WTC11 (cell line): Measurements from ENCODE around the gene SPATA2L. TPM values are rescaled to one million over a fixed set of nuclear protein-coding genes. Genes with fewer than 3 reads are reported as not detected.

Experiments
- ATAC-seq: fragments of 200-7000 bp; cut with Tn5 transposase; 2 replicates; pipeline ENCODE4 v1.10.0; 2021; ENCODE audit warnings: mild to moderate bottlenecking, moderate library complexity
- Bru-seq: library from RNA; stranded (reverse); fragments of 400-500 nt; gene quantifications from one replicate; lab custom pipeline; 2021; lab: Mats Ljungman, UMichigan
- CTCF ChIA-PET: fragments of 300-600 bp; sonication (Branson Sonifier 250); formaldehyde crosslinking; loops from one replicate; lab custom pipeline; 2021; ENCODE audit warnings: antibody characterized with exemption; lab: Charles Lee
- POLR2A ChIA-PET: fragments of 350-600 bp; sonication (Branson Sonifier 250); formaldehyde crosslinking; loops from one replicate; lab custom pipeline; 2021; ENCODE audit warnings: antibody characterized with exemption; lab: Charles Lee
- DNase-seq: peaks from one replicate; pipeline ENCODE4 v3.0.0; 2021; ENCODE audit warnings: low spot score
- H3K27ac Mint-ChIP-seq: 2 replicates; pipeline ENCODE4 v1.8.0; 2021; ENCODE audit warnings: mixed read lengths
- H3K27me3 Mint-ChIP-seq: 2 replicates; pipeline ENCODE4 v1.8.0; 2021; ENCODE audit warnings: low read depth, mild to moderate bottlenecking, moderate library complexity, mixed read lengths
- H3K36me3 Mint-ChIP-seq: 2 replicates; pipeline ENCODE4 v1.8.0; 2021; ENCODE audit warnings: mixed read lengths
- H3K4me1 Mint-ChIP-seq: 2 replicates; pipeline ENCODE4 v1.8.0; 2022; ENCODE audit warnings: mixed read lengths
- H3K4me3 Mint-ChIP-seq: 2 replicates; pipeline ENCODE4 v1.8.0; 2021; ENCODE audit warnings: mild to moderate bottlenecking, moderate library complexity, mixed read lengths
- H3K9me3 Mint-ChIP-seq: 2 replicates; pipeline ENCODE4 v1.8.0; 2021; ENCODE audit warnings: mixed read lengths
- CBFB ChIP-seq: sonication (generic); formaldehyde crosslinking; IDR thresholded peaks from 2 replicates; pipeline ENCODE4 v1.8.1; 2022; ENCODE audit warnings: mild to moderate bottlenecking, low read depth, missing genetic modification reagents
- ELF4 ChIP-seq: sonication (generic); formaldehyde crosslinking; IDR thresholded peaks from 2 replicates; pipeline ENCODE4 v1.8.1; 2022; ENCODE audit warnings: low read depth, mild to moderate bottlenecking, moderate library complexity, missing genetic modification reagents
- FOXJ3 ChIP-seq: sonication (generic); formaldehyde crosslinking; IDR thresholded peaks from 2 replicates; pipeline ENCODE4 v1.9.0; 2021; ENCODE audit warnings: missing genetic modification reagents, mild to moderate bottlenecking, borderline replicate concordance
- MYBL2 ChIP-seq: sonication (generic); formaldehyde crosslinking; IDR thresholded peaks from 2 replicates; pipeline ENCODE4 v1.8.1; 2023; ENCODE audit warnings: mild to moderate bottlenecking, moderate library complexity, missing genetic modification reagents
- RORB ChIP-seq: fragments of 250-450 bp; sonication (Bioruptor Pico); IDR thresholded peaks from 2 replicates; pipeline ENCODE4 v1.9.0; 2021; ENCODE audit warnings: mild to moderate bottlenecking
- ZBTB21 ChIP-seq: sonication (generic); formaldehyde crosslinking; IDR thresholded peaks from 2 replicates; pipeline ENCODE4 v1.8.1; 2023; ENCODE audit warnings: mild to moderate bottlenecking, missing genetic modification reagents, borderline replicate concordance
- ZNF219 ChIP-seq: sonication (generic); formaldehyde crosslinking; IDR thresholded peaks from 2 replicates; pipeline ENCODE4 v1.8.0; 2023; ENCODE audit warnings: missing genetic modification reagents, mild to moderate bottlenecking, borderline replicate concordance
- ZNF263 ChIP-seq: sonication (generic); formaldehyde crosslinking; IDR thresholded peaks from 2 replicates; pipeline ENCODE4 v1.8.1; 2022; ENCODE audit warnings: low read depth, mild to moderate bottlenecking, moderate library complexity, missing genetic modification reagents
- ZNF423 ChIP-seq: fragments of 250-450 bp; sonication (Bioruptor Pico); IDR thresholded peaks from 2 replicates; pipeline ENCODE4 v2.1.2; 2022; ENCODE audit warnings: mild to moderate bottlenecking, moderate library complexity
- long read RNA-seq, 3 experiments: library from RNA in 1 of 3; library from capped mRNA in 1 of 3; library from polyadenylated mRNA in 1 of 3; unstranded in 2 of 3; stranded (forward) in 1 of 3; transcript quantifications; one replicate each; pipeline ENCODE4 v2.0.0, GENCODE V29; 2021
- total RNA-seq: library from RNA; stranded (reverse); gene quantifications from 3 replicates; pipeline ENCODE4 v1.2.3, GENCODE V29; 2021
- TF ChIP-seq, protein P1 (sequence below): fragments of 250-450 bp; sonication (Bioruptor Pico); IDR thresholded peaks from 2 replicates; pipeline ENCODE4 v1.9.0; 2021; ENCODE audit warnings: mild to moderate bottlenecking
- TF ChIP-seq, protein P2 (sequence below): sonication (generic); formaldehyde crosslinking; IDR thresholded peaks from 2 replicates; pipeline ENCODE4 v1.8.1; 2023; ENCODE audit warnings: mild to moderate bottlenecking, missing genetic modification reagents
- TF ChIP-seq, protein P3 (sequence below): sonication (generic); formaldehyde crosslinking; IDR thresholded peaks from 2 replicates; pipeline ENCODE4 v1.8.0; 2022; ENCODE audit warnings: mild to moderate bottlenecking, missing genetic modification reagents
- TF ChIP-seq, protein P4 (sequence below): fragments of 250-450 bp; sonication (Bioruptor Pico); IDR thresholded peaks from 2 replicates; pipeline ENCODE4 v1.9.0; 2021; ENCODE audit warnings: mild to moderate bottlenecking, borderline replicate concordance
- TF ChIP-seq, protein P5 (sequence below): sonication (generic); formaldehyde crosslinking; IDR thresholded peaks from 2 replicates; pipeline ENCODE4 v1.8.1; 2023; ENCODE audit warnings: mild to moderate bottlenecking, missing genetic modification reagents, moderate library complexity
- TF ChIP-seq, protein P6 (sequence below): sonication (generic); formaldehyde crosslinking; IDR thresholded peaks from 2 replicates; pipeline ENCODE4 v1.8.0; 2022; ENCODE audit warnings: mild to moderate bottlenecking, missing genetic modification reagents
- TF ChIP-seq, protein P7 (sequence below): sonication (generic); formaldehyde crosslinking; IDR thresholded peaks from 2 replicates; pipeline ENCODE4 v1.8.1; 2022; ENCODE audit warnings: missing genetic modification reagents, borderline replicate concordance
- TF ChIP-seq, protein P8 (sequence below): sonication (generic); formaldehyde crosslinking; IDR thresholded peaks from 2 replicates; pipeline ENCODE4 v1.8.1; 2023; ENCODE audit warnings: mild to moderate bottlenecking, moderate library complexity, missing genetic modification reagents

Gene SPATA2L, protein sequence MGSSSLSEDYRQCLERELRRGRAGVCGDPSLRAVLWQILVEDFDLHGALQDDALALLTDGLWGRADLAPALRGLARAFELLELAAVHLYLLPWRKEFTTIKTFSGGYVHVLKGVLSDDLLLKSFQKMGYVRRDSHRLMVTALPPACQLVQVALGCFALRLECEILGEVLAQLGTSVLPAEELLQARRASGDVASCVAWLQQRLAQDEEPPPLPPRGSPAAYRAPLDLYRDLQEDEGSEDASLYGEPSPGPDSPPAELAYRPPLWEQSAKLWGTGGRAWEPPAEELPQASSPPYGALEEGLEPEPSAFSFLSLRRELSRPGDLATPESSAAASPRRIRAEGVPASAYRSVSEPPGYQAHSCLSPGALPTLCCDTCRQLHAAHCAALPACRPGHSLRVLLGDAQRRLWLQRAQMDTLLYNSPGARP
- total RNA-seq (12.1 to 15.7 TPM (median 14.1 TPM) in 3 replicates), Bru-seq, nascent RNA (percentile 48 among the genes with signal in this experiment)
- long read RNA-seq, experiment 1, transcript SPATA2L-201 (3 exons, 2,335 nt): major isoform, 34 of 49 reads
- long read RNA-seq, experiment 1, partial matches to known transcripts: 5 of 49 reads
- long read RNA-seq, experiment 1, other reads (novel, unspliced or antisense): 7 of 49 reads
- long read RNA-seq, experiment 2, partial matches to known transcripts: 1 of 15 reads
- long read RNA-seq, experiment 2, other reads (novel, unspliced or antisense): 7 of 15 reads
- long read RNA-seq, experiment 3, partial matches to known transcripts: 1 of 1 reads
- long read RNA-seq, experiment 3, other reads (novel, unspliced or antisense): 0 of 1 reads

DNA sequence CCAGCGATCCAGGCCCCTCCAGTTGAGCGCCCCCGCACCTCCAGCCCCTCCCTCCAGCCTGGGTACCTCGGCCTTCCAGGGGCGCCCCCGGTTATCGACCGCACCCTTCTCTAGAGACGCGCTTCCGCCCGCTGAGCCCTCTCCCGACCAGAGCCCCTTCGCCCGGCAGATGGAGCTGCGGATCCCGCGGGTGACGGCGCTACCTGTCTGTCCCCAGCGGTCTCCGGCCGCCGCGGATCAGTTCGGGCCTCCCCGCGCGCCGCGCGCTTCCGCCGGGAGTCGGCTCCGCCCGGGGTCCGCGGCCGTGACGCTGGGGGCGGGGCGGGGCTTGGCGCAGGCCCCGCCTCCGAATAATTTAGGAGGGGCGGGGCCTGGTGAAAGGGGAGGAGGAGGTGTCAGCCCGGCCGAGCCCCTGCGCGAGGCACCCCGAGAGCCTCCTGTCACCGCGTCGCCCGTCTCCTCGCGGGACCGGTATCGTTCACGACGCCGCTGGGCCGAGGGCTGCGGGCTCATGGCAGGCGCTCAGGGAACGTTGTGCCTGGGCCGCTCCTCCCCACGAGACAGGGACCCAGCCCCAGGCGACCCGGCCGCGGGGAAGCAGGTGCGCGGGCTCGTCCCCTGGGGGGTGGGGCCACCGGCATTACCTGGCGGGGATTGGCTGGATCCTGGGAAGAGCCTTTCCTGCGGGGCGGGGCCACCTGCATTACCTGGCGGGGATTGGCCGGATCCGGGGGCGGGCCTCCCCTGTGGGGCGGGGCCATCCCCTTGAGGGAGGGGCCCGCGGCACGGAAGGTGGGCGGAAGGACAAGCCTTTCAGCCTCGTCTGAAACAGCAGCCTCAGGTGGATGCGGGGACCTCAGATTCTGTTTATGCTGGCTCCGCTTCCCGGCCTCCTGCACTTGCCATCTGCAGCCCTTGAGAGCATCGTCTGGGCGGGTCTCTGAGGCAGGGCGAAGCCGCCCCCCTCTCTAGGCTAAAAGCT lies at the start of gene SPATA2L:
Gene SPATA2L (minus strand): TSS at position 281 of the 982 bp plus-strand sequence. CDS start 473 bp downstream, outside the sequence.
- POLR2A ChIA-PET: interaction anchor here (2.6 kb wide), 1 partner anchor 10 kb away, joined by 18 read pairs; no protein-coding TSS in a partner anchor
- CTCF ChIA-PET: interaction anchor here (0.5 to 3.6 kb wide), 7 partner anchors 9 to 1142 kb away, joined by 3 to 36 read pairs (median 4); partner anchors contain the start of gene CDK10
- TF ChIP-seq RORB (CRISPR knock-in tag) (no peak), ZBTB21 (no peak), CBFB (CRISPR knock-in tag) (no peak), ZNF263 (CRISPR knock-in tag) (no peak), ZNF219 (CRISPR knock-in tag) (no peak), ZNF423 (CRISPR knock-in tag) (no peak), ELF4 (CRISPR knock-in tag) (no peak), FOXJ3 (CRISPR knock-in tag) (no peak), MYBL2 (no peak)
- TF ChIP-seq, protein P1, sequence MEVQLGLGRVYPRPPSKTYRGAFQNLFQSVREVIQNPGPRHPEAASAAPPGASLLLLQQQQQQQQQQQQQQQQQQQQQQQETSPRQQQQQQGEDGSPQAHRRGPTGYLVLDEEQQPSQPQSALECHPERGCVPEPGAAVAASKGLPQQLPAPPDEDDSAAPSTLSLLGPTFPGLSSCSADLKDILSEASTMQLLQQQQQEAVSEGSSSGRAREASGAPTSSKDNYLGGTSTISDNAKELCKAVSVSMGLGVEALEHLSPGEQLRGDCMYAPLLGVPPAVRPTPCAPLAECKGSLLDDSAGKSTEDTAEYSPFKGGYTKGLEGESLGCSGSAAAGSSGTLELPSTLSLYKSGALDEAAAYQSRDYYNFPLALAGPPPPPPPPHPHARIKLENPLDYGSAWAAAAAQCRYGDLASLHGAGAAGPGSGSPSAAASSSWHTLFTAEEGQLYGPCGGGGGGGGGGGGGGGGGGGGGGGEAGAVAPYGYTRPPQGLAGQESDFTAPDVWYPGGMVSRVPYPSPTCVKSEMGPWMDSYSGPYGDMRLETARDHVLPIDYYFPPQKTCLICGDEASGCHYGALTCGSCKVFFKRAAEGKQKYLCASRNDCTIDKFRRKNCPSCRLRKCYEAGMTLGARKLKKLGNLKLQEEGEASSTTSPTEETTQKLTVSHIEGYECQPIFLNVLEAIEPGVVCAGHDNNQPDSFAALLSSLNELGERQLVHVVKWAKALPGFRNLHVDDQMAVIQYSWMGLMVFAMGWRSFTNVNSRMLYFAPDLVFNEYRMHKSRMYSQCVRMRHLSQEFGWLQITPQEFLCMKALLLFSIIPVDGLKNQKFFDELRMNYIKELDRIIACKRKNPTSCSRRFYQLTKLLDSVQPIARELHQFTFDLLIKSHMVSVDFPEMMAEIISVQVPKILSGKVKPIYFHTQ: no peak
- TF ChIP-seq, protein P2, sequence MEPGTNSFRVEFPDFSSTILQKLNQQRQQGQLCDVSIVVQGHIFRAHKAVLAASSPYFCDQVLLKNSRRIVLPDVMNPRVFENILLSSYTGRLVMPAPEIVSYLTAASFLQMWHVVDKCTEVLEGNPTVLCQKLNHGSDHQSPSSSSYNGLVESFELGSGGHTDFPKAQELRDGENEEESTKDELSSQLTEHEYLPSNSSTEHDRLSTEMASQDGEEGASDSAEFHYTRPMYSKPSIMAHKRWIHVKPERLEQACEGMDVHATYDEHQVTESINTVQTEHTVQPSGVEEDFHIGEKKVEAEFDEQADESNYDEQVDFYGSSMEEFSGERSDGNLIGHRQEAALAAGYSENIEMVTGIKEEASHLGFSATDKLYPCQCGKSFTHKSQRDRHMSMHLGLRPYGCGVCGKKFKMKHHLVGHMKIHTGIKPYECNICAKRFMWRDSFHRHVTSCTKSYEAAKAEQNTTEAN: no peak
- TF ChIP-seq, protein P3, sequence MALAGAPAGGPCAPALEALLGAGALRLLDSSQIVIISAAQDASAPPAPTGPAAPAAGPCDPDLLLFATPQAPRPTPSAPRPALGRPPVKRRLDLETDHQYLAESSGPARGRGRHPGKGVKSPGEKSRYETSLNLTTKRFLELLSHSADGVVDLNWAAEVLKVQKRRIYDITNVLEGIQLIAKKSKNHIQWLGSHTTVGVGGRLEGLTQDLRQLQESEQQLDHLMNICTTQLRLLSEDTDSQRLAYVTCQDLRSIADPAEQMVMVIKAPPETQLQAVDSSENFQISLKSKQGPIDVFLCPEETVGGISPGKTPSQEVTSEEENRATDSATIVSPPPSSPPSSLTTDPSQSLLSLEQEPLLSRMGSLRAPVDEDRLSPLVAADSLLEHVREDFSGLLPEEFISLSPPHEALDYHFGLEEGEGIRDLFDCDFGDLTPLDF (CRISPR knock-in tag): no peak
- TF ChIP-seq, protein P4, sequence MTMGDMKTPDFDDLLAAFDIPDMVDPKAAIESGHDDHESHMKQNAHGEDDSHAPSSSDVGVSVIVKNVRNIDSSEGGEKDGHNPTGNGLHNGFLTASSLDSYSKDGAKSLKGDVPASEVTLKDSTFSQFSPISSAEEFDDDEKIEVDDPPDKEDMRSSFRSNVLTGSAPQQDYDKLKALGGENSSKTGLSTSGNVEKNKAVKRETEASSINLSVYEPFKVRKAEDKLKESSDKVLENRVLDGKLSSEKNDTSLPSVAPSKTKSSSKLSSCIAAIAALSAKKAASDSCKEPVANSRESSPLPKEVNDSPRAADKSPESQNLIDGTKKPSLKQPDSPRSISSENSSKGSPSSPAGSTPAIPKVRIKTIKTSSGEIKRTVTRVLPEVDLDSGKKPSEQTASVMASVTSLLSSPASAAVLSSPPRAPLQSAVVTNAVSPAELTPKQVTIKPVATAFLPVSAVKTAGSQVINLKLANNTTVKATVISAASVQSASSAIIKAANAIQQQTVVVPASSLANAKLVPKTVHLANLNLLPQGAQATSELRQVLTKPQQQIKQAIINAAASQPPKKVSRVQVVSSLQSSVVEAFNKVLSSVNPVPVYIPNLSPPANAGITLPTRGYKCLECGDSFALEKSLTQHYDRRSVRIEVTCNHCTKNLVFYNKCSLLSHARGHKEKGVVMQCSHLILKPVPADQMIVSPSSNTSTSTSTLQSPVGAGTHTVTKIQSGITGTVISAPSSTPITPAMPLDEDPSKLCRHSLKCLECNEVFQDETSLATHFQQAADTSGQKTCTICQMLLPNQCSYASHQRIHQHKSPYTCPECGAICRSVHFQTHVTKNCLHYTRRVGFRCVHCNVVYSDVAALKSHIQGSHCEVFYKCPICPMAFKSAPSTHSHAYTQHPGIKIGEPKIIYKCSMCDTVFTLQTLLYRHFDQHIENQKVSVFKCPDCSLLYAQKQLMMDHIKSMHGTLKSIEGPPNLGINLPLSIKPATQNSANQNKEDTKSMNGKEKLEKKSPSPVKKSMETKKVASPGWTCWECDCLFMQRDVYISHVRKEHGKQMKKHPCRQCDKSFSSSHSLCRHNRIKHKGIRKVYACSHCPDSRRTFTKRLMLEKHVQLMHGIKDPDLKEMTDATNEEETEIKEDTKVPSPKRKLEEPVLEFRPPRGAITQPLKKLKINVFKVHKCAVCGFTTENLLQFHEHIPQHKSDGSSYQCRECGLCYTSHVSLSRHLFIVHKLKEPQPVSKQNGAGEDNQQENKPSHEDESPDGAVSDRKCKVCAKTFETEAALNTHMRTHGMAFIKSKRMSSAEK (CRISPR knock-in tag): no peak
- TF ChIP-seq, protein P5, sequence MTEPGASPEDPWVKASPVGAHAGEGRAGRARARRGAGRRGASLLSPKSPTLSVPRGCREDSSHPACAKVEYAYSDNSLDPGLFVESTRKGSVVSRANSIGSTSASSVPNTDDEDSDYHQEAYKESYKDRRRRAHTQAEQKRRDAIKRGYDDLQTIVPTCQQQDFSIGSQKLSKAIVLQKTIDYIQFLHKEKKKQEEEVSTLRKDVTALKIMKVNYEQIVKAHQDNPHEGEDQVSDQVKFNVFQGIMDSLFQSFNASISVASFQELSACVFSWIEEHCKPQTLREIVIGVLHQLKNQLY (CRISPR knock-in tag): no peak
- TF ChIP-seq, protein P6, sequence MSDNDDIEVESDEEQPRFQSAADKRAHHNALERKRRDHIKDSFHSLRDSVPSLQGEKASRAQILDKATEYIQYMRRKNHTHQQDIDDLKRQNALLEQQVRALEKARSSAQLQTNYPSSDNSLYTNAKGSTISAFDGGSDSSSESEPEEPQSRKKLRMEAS (CRISPR knock-in tag): peak; percentile 79
- TF ChIP-seq, protein P7, sequence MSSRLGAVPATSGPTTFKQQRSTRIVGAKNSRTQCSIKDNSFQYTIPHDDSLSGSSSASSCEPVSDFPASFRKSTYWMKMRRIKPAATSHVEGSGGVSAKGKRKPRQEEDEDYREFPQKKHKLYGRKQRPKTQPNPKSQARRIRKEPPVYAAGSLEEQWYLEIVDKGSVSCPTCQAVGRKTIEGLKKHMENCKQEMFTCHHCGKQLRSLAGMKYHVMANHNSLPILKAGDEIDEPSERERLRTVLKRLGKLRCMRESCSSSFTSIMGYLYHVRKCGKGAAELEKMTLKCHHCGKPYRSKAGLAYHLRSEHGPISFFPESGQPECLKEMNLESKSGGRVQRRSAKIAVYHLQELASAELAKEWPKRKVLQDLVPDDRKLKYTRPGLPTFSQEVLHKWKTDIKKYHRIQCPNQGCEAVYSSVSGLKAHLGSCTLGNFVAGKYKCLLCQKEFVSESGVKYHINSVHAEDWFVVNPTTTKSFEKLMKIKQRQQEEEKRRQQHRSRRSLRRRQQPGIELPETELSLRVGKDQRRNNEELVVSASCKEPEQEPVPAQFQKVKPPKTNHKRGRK (CRISPR knock-in tag): no peak
- TF ChIP-seq, protein P8, sequence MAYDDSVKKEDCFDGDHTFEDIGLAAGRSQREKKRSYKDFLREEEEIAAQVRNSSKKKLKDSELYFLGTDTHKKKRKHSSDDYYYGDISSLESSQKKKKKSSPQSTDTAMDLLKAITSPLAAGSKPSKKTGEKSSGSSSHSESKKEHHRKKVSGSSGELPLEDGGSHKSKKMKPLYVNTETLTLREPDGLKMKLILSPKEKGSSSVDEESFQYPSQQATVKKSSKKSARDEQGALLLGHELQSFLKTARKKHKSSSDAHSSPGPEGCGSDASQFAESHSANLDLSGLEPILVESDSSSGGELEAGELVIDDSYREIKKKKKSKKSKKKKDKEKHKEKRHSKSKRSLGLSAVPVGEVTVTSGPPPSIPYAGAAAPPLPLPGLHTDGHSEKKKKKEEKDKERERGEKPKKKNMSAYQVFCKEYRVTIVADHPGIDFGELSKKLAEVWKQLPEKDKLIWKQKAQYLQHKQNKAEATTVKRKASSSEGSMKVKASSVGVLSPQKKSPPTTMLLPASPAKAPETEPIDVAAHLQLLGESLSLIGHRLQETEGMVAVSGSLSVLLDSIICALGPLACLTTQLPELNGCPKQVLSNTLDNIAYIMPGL: no peak; the same call in 1 of the 2 replicates

More for the DNA sequence above, at the start of gene SPATA2L:
- Mint-ChIP-seq H3K27ac (no peak within 1 kb of the TSS), H3K27me3 (peaks cover 34% of the 10 kb centered on the region), H3K9me3 (no peaks in the 10 kb centered on the region), H3K36me3 (peaks cover 3% of the 10 kb centered on the region; the same call in 1 of the 2 replicates), H3K4me3 (peak within 1 kb of the TSS; percentile 64), H3K4me1 (peaks cover 16% of the 10 kb centered on the region)
- DNase-seq (peak; percentile 99), ATAC-seq (peak; percentile 76)
